Ovary (tissue), 3 donors: ENCODE data around the gene TOMM7.

ENCODE experiments used
- EP300 ChIP-seq: sonication (generic); formaldehyde crosslinking; IDR thresholded peaks from one replicate; pipeline ENCODE4 v1.6.1; 2017; ENCODE audit warnings: antibody characterized with exemption
- POLR2A ChIP-seq: fragments of 450-650 bp; IDR thresholded peaks from one replicate; pipeline ENCODE4 v1.6.1; 2017; ENCODE audit warnings: antibody characterized with exemption, mild to moderate bottlenecking, moderate library complexity
- TF ChIP-seq, protein P1 (sequence below), 3 donors: fragments of 450-650 bp in 2 of 3; fragments of 200-600 bp in 1 of 3; IDR thresholded peaks; one replicate each; pipeline versions ENCODE4 v1.5.1 to v1.8.0; 2016 to 2022; ENCODE audit warnings: antibody characterized with exemption in 3 of 3, mild to moderate bottlenecking in 1 of 3
- donor health status: DM: no; HTN: no; CAD: no.

DNA sequence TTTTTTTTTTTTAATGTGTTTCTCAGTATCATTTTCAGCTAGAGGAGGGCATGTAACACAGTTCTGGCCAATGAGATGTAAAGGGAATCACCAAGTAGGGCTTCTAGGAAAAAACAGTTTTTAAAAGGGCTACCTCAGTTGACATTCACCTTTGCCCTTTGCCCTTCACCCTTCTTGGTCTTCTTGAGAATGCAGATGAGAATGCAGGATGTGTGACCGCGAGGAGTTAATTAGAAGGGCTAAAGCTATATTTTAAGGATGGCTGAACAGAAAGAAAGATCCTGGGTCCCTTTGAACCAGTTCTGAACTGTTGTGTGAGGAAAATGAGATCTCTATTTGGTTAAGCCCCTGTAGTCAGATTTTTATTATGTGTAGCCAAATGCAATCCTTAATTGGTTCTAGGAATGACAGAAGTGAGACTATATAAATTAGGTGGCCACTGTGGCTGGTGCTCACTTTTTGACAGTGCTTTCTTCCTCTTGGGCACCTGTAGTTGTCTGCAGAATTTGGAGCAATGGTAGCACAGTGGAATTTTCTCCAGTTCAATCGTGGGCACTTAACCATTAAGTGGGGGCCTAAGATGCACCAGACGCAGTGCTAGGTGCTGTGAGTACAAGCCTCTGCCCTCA, 21.1 kb upstream of the TOMM7 start:
- TF ChIP-seq, protein P1, sequence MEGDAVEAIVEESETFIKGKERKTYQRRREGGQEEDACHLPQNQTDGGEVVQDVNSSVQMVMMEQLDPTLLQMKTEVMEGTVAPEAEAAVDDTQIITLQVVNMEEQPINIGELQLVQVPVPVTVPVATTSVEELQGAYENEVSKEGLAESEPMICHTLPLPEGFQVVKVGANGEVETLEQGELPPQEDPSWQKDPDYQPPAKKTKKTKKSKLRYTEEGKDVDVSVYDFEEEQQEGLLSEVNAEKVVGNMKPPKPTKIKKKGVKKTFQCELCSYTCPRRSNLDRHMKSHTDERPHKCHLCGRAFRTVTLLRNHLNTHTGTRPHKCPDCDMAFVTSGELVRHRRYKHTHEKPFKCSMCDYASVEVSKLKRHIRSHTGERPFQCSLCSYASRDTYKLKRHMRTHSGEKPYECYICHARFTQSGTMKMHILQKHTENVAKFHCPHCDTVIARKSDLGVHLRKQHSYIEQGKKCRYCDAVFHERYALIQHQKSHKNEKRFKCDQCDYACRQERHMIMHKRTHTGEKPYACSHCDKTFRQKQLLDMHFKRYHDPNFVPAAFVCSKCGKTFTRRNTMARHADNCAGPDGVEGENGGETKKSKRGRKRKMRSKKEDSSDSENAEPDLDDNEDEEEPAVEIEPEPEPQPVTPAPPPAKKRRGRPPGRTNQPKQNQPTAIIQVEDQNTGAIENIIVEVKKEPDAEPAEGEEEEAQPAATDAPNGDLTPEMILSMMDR (IDR thresholded peaks at IDR 0.05), result no peak
- TF ChIP-seq POLR2A (no peak), EP300 (no peak)
